GM21723 (cell line): Measurements from ENCODE around the gene RHOU.
"Not testable (repeated sequence)": the region's sequence is repeated elsewhere in the genome, so short reads cannot be mapped to it uniquely, and the experiment has no call there.

Experiments
- ATAC-seq: cut with Tn5 transposase; IDR thresholded peaks from one replicate; pipeline ENCODE4 v1.9.1; 2021; ENCODE audit warnings: mild to moderate bottlenecking, moderate library complexity; ENCODE audit not compliant: unreplicated experiment

The RHOU gene

DNA sequence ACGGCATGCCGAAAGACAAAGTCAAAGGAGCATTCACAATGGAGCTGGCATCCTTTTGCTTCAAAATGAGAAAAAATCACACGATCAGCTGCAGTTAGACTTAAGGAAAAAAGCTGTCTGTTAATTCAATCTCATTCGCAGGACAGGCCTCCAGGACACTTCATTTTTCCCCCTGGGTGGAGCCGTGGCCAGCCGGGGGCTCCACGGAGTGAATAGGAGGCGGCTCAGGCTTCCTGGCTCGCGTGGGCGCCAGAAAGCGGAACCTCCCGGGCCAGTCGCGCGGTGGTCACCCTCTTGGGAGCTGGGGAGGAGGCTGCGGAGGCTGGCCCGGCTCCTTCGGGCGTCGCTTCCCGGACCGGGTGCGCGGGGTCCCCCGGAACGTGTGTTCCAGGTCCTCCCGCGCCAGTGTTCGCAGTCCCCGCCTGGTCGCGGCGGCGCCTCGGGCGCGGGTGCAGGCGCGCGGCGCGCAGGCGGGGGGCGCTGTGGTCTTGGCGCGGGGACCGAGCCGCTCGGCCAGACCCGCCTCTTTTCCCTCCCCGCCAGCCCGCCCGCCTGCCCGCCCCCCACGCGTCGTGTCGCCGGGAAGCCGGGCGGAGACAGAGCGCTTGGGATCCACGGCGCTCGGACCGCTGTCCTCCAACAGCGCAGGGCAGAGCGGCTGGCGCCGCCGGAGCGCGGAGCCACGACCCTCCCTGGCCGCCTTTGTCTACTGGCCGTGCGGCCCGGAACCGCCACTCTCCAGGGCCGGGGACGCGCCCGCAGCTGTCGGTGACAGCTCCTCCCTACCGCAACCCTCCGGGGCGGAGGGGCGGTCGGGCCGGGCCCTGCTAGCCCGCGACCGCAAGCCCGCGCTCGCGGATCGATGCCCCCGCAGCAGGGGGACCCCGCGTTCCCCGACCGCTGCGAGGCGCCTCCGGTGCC lies at the start of gene RHOU:
TSS of gene RHOU (plus strand) at position 599 of the 921 bp plus-strand sequence. CDS start at position 863, 264 bp downstream.
- no peak for ATAC-seq

DNA sequence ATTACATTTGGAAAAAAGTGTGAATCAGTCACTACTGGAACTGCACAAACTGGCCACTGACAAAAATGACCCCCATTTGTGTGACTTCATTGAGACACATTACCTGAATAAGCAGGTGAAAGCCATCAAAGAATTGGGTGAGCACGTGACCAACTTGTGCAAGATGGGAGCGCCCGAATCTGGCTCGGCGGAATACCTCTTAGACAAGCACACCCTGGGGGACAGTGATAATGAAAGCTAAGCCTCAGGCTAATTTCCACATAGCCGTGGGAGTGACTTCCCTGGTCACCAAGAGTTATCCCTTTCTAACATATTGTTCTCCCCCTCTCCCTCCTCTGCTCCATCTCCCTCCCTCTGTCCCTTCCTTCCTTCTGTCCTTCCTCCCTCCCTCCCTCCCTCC lies 47.7 kb upstream of the RHOU start:
- ATAC-seq, result no peak

DNA sequence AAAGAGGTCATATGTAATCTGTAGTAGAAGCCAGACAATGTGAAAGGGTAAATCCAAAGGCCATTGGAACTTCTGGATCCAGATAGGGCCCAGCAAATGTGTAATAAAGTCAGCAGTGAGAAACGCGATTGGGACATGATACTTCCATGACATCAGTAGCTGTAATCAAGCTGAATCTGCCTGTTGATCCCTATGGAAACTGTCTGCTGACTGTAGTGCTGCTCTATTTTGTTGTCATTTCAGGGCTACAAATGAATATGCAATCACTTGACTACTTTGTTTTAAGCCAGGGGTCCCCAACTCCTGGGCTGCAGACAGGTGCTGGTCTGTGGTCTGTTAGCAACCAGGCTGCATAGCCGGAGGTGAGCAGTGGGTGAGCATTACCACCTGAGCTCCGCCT lies 46.0 kb upstream of the RHOU start:
- ATAC-seq, result no peak

DNA sequence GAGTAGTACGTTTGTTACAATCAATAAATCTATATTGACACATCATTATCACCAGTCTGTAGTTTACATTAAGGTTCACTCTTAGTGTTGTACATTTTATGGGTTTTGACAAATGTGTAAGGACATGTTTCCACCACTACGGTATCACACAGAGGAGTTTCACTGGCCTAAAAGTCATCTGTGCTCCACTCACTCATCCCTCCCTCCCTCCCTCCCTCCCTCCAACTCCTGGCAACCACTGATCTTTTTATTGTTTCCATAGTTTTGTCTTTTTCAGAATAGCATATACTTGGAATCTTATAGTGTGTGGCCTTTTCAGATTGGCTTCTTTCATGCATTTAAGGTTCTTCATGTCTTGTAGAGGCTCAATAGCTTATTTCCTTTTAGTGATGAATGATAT lies 44.1 kb upstream of the RHOU start:
- no peak for ATAC-seq

DNA sequence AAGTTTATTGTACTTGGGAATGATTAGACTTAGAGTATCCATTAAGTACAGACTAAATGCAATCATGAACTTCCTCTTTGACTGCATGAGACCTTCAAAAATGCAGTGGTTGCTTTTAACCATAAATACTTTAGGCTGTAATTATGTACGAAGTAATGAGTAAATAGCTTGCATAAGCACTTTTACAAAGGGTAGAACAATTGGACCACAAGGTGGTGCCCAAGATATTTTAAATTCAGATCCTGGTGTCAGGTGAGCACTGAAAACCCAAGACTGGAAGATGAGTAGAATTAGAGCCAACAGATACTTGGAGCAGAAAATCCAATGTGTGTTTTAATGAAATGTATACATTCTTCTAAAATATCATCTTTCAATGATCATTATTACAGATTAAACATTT lies 43.4 kb upstream of the RHOU start:
- ATAC-seq, result no peak

DNA sequence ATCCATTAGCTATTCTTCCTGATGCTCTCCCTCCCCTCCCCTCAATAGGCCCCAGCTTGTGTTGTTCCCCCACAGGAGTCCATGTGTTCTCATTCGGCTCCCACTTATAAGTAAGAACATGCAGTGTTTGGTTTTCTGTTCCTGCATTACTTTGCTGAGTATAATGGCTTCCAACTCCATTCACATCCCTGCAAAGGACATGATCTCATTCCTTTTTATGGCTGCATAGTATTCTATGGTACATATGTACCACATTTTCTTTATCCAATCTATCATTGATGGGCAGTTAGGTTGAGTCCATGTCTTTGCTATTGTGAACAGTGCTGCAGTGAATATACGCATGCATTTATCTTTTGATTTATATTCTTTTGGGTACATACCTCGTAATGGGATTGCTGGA lies 40.8 kb upstream of the RHOU start:
- ATAC-seq, result not testable (repeated sequence)

DNA sequence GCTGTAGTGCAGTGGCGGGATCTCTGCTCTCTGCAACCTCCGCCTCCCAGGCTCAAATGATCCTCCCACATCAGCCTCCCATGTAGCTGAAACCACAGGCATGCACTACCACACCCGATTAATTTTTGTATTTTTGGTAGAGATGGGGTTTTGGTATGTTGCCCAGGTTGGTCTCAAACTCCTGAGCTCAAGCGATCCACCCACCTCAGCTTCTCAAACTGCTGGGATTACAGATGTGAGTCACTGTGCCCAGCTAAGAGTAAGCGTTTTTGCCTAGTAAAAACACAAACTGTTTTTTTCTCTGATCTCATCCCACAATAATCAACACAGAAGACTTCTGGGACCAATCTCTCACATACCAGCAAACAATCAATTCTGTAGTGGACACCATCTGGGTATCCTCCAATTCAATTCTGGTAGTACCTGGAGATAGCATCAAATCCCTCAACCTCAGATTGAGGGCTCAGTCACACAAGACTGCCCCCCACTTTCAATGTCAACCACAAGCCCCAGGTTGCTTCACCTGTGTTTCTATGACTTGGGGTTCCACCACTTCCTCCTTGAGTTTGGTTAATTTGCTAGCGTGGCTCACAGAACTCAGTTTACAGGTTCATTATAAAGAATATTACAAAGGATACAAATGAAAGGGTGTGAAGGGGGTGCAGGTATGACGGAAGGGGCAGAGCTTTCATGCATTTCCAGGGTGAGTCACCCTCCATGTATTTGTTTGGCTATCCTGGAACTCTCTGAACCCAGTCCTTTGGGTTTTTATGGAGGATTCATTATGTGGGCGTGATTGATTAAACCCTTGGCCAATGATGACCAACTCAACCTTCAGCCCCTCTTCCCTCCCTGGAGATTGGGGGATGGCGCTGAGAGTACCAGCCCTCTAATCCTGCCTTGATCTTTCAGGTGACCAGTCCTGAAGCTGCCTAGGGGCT lies 40.0 kb upstream of the RHOU start:
- ATAC-seq, result no peak

DNA sequence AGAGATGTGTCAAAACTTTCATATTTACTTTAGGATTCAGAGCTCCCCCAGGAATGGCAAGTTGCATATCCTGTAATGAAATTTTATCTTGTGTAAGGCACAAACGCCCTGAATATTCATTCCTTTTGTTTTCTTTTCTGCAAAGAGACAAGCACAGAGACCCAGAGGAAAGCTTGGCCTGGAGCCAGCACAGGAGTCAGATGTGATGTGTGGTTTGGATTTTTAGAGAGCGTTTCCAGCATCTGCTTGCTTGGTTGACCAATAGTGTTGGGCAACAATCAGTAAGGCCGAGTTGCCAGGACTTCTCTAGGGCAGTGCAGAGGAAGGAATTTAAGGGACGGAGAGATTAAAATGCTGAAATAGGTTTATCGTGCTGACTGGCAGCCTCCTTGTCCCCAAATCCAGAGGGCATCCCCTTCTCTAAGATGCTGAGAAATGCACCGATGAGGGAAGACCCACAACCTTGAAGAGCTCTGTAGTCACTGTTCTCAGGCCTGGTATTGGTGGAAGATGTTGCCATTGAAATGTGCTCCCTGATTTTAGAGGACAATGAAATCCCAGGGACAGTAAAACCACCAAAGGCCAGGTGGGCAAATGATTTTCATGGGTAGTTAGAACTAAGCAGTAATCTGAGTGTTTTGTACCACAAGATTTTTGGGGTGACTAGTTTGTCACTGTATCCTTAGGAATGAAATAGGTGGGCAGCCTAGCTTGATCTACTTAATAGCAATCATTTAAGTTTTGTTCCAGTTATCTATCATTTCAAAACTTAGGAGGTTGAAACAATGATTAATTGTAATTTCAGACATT lies 37.9 kb upstream of the RHOU start:
- ATAC-seq, result no peak

DNA sequence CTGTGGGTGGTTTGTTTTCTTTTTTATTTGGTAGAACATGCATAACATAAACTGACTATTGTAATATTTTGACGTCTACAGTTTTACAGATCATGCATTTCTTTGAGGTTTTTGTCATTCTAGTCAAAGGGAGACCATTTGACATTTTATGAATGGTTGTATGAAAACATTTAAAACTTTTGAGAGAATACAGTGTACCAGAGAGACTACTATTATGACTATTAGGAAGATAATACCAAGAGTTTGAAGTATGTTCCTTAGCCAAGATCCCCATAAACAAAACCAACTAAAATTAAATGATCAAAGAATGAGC lies 37.3 kb upstream of the RHOU start:
- no peak for ATAC-seq

DNA sequence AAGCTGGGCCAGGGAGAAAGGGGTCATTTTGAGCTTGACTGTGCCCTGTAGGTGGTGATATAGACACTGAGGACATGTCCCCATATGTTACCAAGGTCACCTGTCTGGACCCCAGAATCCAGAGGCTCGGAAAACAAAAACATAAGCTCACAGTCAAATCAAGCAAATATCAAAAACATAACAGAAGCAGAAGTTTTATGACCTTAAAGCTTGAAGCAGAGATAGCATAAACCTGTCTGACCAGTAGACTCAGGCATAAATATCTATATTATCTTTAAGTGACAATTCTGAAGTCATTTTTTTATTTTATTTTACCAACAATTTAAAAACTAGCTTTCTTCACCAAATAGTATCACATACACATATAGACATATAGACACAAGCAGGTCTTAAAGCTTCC lies 32.8 kb upstream of the RHOU start:
- no peak for ATAC-seq

DNA sequence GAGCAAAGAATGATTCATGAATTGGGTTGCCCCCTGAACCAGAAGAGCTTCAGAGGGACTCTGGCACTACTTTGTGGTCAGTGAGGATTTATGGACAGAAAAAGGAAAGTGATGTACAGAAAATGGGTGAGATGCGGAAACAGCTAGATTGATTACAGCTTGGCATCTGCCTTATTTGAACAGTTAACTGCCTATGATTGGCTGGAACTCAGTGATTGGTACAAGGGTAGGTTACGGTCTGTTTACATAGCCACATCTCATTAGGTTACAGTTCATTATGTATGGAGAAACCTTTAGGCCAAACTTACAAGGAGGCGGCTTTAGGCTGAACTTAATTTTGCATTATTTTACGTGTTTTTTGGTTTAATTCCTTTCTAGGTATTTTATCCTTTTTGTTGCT lies 29.0 kb upstream of the RHOU start:
- ATAC-seq, result no peak

DNA sequence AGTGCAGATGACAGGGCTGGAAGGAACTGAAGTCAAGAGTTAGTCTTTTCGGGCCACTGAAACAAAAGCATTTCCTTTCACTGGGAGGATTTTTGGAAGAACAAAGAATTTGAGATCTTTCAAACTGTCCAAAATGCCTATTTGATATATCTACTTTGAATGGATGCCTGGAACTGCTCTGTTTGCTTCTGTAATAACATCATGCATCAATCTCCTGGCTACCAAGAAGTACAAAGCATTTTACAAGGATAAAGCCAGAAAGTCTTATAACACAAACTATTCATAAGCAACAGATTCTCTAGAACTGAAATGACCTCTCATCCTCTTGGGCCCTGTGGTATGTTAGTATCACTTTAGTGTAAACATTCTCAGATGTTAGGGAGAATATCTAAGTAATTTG lies 18.2 kb upstream of the RHOU start:
- ATAC-seq, result no peak

DNA sequence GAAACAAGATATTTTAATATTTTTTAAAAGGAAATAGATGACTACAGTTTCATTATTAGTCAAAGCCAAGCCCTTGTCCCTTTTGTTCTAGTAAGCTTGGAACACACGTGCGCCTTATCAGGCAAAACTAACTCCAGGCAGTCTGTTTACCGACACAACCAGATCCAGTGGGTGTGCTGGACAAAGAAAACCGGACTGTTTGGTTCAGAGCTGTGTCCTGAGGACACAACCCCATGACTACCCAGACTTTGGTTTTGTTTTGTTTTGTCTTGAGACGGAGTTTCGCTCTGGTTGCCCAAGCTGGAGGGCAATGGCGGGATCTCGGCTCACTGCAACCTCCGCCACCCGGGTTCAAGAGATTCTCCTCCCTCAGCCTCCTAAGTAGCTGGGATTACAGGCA lies 13.9 kb upstream of the RHOU start:
- no peak for ATAC-seq

DNA sequence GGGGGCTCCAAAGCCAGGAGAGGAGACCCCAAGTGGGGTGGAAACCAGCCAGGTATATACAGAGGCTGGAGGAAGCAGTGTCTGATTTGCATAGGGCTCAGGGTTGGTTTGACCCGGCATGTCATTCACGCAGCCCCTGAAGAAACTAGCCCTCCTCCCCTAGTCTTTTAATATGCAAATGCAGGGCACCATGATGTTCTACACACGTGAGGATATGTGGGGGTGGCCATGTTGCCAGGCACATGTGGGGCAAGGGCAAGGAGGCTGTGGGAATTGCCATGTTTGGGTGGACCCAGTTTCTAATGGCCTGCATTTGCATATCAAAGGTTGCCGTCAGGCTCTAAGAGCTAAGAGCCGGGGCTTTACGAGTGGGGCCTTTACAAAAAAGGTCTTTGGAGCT lies 12.0 kb upstream of the RHOU start:
- ATAC-seq, result no peak

DNA sequence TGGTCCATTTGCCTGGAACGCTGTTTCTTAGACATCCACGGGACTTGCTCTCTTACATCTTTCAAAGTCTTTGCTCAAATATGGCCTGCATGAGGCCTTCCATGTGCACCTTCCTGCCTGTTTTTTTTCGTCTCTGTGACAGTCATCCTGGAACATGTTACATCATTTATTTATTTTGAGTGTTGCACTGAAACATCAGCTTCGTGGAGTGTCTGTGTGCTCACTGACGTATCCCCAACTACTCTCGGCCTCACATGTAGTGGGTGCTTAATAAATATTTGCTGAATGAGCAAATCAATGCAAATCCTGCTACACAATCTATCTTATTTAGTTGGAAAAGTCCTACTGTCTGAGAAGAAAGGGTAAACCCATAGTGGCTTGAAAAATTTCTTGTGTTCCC lies 11.4 kb upstream of the RHOU start:
- no peak for ATAC-seq

DNA sequence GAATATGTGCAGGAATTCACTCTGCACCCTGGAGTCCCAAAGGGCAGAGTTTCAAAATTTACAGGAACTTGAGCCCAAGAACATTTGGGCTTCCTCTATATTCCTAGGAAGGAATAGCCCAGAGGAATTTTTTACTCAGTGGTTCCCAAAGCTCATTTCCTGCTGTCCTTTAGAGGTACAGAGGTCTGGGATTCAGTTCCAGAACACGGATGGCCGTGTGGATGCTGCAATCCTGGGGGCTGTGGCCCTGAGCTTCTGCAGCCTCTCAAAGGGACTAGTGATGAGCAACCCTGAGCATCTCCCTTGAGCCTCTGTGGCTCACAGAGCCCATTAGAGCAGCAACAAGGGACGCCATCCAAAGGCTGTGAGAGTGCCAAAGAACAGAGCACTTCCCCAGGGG lies 10.1 kb upstream of the RHOU start:
- ATAC-seq, result no peak

DNA sequence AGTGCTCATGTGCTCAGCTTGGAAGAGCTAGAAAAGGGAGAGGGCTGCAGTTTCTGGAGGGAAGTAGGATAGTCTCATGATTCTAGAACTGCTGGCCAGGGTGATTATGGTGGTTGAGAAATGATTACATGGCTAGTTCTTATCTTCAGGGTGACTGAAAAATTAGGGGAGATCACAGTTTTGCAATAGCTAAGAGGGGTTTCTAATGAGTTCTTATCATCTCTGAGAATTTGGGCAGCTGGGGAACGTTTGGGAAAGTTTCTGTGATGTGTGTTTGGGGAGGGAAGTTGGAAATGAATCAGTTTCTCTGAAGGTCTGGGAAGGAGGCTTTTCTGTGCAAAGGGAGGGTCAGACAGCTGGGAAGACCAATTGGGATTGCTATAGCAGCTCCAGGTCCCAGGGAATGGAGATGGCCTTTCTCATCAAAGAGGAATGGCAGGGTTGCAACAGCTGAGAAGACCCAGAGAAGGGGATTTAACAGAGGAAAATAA lies 7.6 kb upstream of the RHOU start:
- no peak for ATAC-seq

DNA sequence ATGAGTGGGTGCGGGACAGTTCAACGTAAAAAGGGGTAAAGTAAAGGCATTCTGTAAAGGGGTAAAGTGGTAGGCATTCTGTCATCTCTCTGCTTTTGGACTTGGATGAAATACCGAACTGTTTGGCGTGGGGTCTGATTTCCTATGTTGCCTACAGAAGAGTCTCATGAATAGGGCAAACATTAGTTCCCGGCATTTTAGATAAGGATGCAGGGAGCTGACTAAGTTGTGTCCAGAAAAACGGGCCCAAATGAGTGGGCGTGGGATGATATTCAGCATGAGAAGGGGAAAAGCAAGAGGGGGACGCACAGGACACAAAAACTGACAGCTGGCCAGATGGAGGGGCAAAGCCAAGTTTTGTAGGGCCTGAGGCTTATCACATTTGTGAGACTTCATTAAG lies 2.9 kb upstream of the RHOU start:
- no peak for ATAC-seq

DNA sequence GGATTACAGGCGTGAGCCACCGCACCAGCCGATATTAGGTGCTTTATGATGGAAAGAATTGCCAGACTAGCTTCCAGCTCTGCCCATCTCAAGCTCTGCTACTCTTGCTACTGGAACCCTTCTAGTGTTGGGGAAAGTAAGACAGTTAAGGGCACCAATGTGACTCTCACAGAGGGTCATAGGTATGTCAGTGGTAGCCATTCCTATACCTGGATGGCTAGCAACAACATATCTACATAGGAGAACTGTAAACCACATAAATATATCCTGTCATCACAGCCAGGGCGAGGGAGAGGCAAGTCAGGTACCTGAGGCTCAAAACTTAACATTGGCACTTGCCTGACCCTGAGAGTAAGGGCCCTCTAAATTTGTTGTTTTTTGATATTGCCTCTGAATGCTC lies 1.7 kb upstream of the RHOU start:
- ATAC-seq, result no peak

DNA sequence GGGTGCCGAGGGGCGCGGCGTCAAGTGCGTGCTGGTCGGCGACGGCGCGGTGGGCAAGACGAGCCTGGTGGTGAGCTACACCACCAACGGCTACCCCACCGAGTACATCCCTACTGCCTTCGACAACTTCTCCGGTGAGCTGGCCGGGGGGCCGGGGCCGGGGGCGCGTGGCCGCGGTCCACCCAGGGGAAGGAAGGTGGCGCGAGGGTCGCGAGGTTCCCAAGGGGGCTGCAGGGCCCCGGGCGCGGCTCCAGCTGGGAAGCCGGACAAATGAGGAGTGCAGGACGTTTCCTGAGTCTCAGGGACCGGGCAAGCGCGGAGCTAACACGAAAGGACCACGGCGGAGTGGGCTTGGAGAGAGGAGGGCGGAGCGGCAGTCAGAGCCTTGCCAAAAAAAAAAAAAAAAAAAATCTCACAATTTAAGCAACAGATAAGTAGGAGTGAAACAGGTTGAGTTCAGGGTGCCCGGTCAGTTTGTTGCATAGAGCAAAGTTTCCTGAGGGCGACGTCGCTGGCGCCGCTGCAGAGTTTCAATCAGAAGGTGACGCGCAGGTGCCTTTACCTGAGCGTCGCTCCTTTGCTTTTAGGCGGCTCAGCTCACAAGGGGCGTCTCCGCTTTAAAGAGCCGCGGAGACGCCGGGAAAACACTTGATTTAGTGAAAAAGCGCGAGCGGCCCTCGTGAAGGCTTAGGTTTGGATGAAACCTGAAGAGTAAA lies 750 bp downstream of the RHOU start:
- no peak for ATAC-seq
